Measurements from ENCODE around the gene MZT2A. TPM values are rescaled to one million over a fixed set of nuclear protein-coding genes. Genes with fewer than 3 reads are reported as not detected.
"Not testable (repeated sequence)": the region's sequence is repeated elsewhere in the genome, so short reads cannot be mapped to it uniquely, and the experiment has no call there.

MZT2A gene
- polyA plus RNA-seq, 10 donors: 27.4 to 69.0 (median 40.7) TPM

GRCh38 chr2:131470944-131471343 lies 21.3 kb downstream of the MZT2A start:
- DNase-seq: not testable (repeated sequence)

- DNase-seq: not testable (repeated sequence)
These were observed 24.5 kb downstream of the MZT2A start for GRCh38 chr2:131467722-131468121.

GRCh38 chr2:131454914-131455313 lies 37.3 kb downstream of the MZT2A start:
- not testable (repeated sequence) for DNase-seq

DNA sequence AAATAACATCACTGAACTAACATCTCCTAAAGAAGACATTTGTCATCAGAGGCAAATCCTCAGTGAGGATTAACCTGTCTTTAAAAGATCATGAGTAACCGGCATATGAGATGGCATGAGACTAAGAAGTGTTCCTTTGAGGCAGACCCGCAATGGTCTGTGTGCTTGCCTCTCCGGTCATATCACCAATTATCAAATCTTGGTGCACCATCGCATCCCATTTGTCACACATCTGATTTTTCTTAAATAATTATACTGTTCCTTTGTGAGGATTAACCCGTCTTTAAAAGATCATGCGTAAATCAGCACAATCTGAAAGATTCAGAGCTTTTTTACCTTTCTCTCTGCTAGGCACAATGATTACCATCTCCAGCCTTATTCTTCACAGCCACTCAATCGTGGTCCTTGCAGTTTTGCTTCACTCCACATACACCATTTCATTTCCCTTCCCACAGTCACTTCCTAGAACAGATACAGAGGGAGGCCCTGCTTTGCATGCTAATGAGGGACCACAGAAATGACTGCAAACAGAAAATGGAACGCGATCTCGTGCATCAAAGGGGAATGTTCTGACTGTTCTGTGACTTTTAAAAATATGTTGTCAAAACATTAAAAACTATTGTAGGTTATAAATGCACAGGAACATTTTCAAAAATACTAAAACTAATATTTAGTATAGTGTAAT lies 40.8 kb downstream of the MZT2A start:
- DNase-seq: not testable (repeated sequence)

DNA sequence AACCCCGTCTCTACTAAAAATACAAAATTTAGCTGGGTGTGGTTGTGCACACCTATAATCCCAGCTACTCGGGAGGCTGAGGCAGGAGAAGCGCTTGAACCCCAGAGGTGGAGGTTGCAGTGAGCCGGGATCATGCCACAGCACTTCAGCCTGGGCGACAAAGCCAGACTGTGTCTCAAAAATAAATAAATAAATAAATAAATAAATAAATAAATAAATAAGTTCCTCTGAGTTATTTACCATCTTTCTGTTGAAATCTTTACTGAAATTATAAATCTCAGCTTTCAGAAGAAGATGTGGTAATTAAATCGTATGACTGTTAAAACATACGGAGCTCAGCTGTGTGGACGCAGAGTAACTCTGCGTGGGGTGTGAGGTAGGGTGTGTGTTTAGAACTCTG lies 44.2 kb downstream of the MZT2A start:
- DNase-seq: not testable (repeated sequence)

- DNase-seq: no peak
These were observed 46.3 kb downstream of the MZT2A start for GRCh38 chr2:131445896-131446295.

DNA sequence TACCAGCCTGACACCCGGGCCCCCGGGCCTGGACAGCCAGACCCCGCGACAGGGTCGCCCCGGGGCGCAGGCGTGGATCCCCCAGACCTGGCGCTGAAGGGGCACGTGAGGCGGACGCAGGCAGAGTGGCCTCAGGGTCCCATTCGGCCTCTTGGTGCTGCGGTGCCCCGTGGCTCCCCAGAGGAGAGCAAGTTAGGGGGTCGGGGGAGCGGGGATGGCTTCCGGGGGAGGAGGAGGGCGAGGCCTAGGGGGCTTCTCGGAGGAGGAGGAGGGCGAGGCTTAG lies 46.7 kb downstream of the MZT2A start:
- not testable (repeated sequence) for DNase-seq

DNA sequence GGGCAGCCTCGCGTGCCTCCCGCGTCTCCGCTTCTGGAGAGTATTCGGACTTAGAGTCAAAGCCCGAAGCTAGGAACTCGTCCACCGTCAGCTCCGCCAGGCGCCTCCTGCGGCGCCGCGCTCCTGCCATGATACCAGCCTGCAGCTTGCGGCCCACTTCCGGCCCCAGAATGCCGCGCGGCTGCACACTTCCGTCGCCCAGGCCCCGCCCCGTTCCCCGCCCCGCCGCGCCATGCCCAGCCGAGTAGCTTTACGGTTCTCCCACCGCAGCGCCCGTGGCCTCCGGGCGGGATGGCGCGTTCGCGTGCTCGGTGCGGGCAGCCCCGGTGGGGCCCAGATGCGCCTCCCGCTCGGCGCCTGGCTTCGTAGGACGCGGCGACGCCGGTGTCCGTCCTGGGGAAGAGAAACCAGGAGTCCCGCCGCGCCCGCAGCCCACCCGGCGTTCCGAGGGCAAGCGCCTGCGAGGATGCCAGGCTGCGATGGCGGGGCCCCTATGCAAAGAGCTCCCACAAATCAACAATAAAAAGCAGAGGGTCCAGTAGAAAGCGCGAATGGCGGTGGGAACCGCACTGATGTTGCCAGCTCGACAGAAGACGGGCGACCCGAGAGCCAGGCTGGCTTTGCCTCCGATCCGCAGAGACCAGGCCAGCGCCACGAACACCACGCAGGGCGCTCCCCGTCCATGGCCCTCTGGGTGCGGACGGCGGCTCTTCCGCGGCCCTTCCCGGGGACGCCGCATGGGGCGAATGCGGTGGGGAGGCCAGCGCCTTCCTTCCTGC lies 47.3 kb downstream of the MZT2A start:
- not testable (repeated sequence) for DNase-seq

DNA sequence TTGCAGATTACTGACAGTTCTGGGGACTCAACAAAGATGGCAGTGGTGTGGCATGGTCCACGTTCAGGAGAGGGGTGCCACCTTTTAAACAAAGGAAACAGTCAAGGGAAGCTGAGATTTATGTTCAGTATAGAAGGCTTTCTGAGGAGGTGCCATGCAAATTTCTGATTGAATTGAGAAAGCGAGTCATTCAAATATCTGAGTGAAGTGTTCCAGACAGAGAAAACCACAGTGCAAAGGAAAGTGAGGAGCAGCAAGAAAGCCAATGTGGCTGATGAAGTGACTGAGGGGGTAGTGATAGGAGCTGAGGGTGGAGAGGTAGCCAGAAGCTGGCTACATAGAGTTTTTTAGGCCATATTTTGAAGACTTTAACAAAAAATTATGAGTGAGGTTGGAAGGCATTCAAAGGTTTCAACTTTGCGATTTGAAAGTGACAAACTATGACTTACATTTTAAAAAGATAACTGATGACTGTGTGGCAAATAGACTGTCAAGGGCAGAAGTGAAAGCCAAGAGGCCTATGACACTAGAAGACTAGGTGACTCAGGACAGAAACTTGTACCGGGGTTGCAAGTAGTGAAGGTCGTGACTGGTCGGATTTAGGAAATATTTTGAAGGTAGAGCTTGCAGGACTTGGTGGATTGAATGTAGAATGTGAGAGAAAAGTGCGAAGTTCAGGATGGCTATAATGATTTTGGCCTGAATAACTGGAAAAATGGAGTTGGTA lies 51.3 kb downstream of the MZT2A start:
- DNase-seq: not testable (repeated sequence)

Other genes with a start within 250 kb of the MZT2A start
- gene RAB6D, start 128.2 kb downstream of the MZT2A start, polyA plus RNA-seq (ENCODE audit: insufficient read length in 10 of 10): 1 to 10 TPM; 1.1 to 2.3 (median 1.5) TPM
- 1 to 10 TPM in 2 of 10 donors, under 1 TPM in 7, not detected in 1; 0.26 to 1.3 (median 0.80) TPM for gene TUBA3D, start 16.3 kb downstream of the MZT2A start, polyA plus RNA-seq (ENCODE audit: insufficient read length in 10 of 10)
- gene CCDC74A, start 35.5 kb upstream of the MZT2A start, polyA plus RNA-seq (ENCODE audit: insufficient read length in 10 of 10): 1 to 10 TPM; 1.2 to 3.3 (median 1.9) TPM